PFSK-1 (cell line): ENCODE measurements around the gene GIGYF1.

ENCODE experiments used
- POLR2AphosphoS5 ChIP-seq: IDR thresholded peaks from 2 replicates; pipeline ENCODE4 v1.6.1; 2012; ENCODE audit warnings: low read depth, mild to moderate bottlenecking, control low read depth, low read length, moderate library complexity
- SIN3A ChIP-seq: IDR thresholded peaks from 2 replicates; pipeline ENCODE4 v1.6.1; 2012; ENCODE audit warnings: mild to moderate bottlenecking, low read length, moderate library complexity, borderline replicate concordance; ENCODE audit not compliant: insufficient read depth
- TAF1 ChIP-seq: IDR thresholded peaks from 2 replicates; pipeline ENCODE4 v1.6.1; 2012; ENCODE audit warnings: low read length, control low read depth, borderline replicate concordance; ENCODE audit not compliant: insufficient read depth

- TF ChIP-seq SIN3A (no peak), POLR2AphosphoS5 (no peak), TAF1 (no peak)
Measured at GRCh38 chr7:100674411-100675104, 19.5 kb downstream of the GIGYF1 start.
